GM21367 (cell line): ENCODE measurements around the gene BAG3.

Source experiments
- ATAC-seq: cut with Tn5 transposase; IDR thresholded peaks from one replicate; pipeline ENCODE4 v1.9.1; 2021; ENCODE audit not compliant: unreplicated experiment

The BAG3 gene

GRCh38 chr10:119665901-119666708 lies 14.9 kb downstream of the BAG3 start:
- ATAC-seq: no peak

- ATAC-seq: no peak
Observed at GRCh38 chr10:119666709-119667004, 15.5 kb downstream of the BAG3 start.

GRCh38 chr10:119667562-119668328 lies 16.6 kb downstream of the BAG3 start:
- ATAC-seq: no peak

GRCh38 chr10:119668461-119668860 lies 17.3 kb downstream of the BAG3 start:
- no peak for ATAC-seq

- no peak for ATAC-seq
Observed at GRCh38 chr10:119669331-119669730, 18.2 kb downstream of the BAG3 start.

- ATAC-seq: no peak
Observed at GRCh38 chr10:119669975-119670640, 18.9 kb downstream of the BAG3 start.

- ATAC-seq: no peak
Observed at GRCh38 chr10:119670717-119671116, 19.5 kb downstream of the BAG3 start.

- no peak for ATAC-seq
Observed at GRCh38 chr10:119671381-119671780, 20.2 kb downstream of the BAG3 start.

GRCh38 chr10:119672291-119672690 lies 21.1 kb downstream of the BAG3 start:
- no peak for ATAC-seq

GRCh38 chr10:119673271-119673670 lies 22.1 kb downstream of the BAG3 start:
- ATAC-seq: no peak

GRCh38 chr10:119675483-119676170 lies 24.4 kb downstream of the BAG3 start:
- no peak for ATAC-seq

- ATAC-seq: no peak
Observed at GRCh38 chr10:119677126-119677525, 25.9 kb downstream of the BAG3 start.

- ATAC-seq: no peak
Observed at GRCh38 chr10:119677904-119678755, 26.9 kb downstream of the BAG3 start.

- ATAC-seq: no peak
Observed at GRCh38 chr10:119679480-119679829, 28.3 kb downstream of the BAG3 start.

GRCh38 chr10:119680050-119680449 lies 28.9 kb downstream of the BAG3 start:
- no peak for ATAC-seq

GRCh38 chr10:119680650-119681081 lies 29.5 kb downstream of the BAG3 start:
- ATAC-seq: no peak

- ATAC-seq: peak; percentile 80
Observed at GRCh38 chr10:119686465-119687191, 35.4 kb downstream of the BAG3 start.

- ATAC-seq: no peak
Observed at GRCh38 chr10:119687192-119688032, 36.2 kb downstream of the BAG3 start.

- no peak for ATAC-seq
Observed at GRCh38 chr10:119688033-119688508, 36.9 kb downstream of the BAG3 start.
